K562 (cell line): ENCODE data around the gene PRKAR1B. TPM values are rescaled to one million over a fixed set of nuclear protein-coding genes. Genes with fewer than 3 reads are reported as not detected.

Source experiments
- ATF6 ChIP-seq: sonication (generic); formaldehyde crosslinking; IDR thresholded peaks from 2 replicates; pipeline ENCODE4 v1.4.0; 2020; ENCODE audit warnings: mild to moderate bottlenecking, missing genetic modification reagents
- CEBPG ChIP-seq, 3 experiments: fragments of 200-800 bp in 1 of 3; sonication (Bioruptor generic) in 1 of 3; sonication (generic) in 1 of 3; formaldehyde crosslinking in 1 of 3; IDR thresholded peaks in 2 of 3; conservative IDR thresholded peaks in 1 of 3; 2 replicates each; pipeline versions ENCODE4 v1.6.1 to v1.8.0; 2016 to 2022; ENCODE audit warnings: missing compliant biosample characterization in 2 of 3, missing genetic modification characterization in 2 of 3, mild to moderate bottlenecking in 1 of 3, missing genetic modification reagents in 1 of 3
- GATA2 ChIP-seq: sonication (generic); formaldehyde crosslinking; IDR thresholded peaks from 2 replicates; pipeline ENCODE4 v1.4.0; 2020; ENCODE audit warnings: mild to moderate bottlenecking, missing genetic modification reagents
- GTF3C2 ChIP-seq: IDR thresholded peaks from 3 replicates; pipeline ENCODE4 v1.6.1; 2011; ENCODE audit warnings: borderline replicate concordance, mild to moderate bottlenecking, moderate library complexity; ENCODE audit not compliant: insufficient read length; ENCODE audit errors: extremely low read depth
- KAT7 ChIP-seq: sonication (generic); formaldehyde crosslinking; IDR thresholded peaks from 2 replicates; pipeline ENCODE4 v1.8.0; 2022; ENCODE audit warnings: missing genetic modification reagents, mild to moderate bottlenecking, borderline replicate concordance
- KLF13 ChIP-seq: fragments of 450-650 bp; IDR thresholded peaks from 2 replicates; pipeline ENCODE4 v1.6.1; 2016; ENCODE audit warnings: missing genetic modification characterization, low read depth, mild to moderate bottlenecking, missing compliant biosample characterization, moderate library complexity, borderline replicate concordance
- MLLT1 ChIP-seq, 2 experiments: fragments of 450-650 bp; IDR thresholded peaks; 2 replicates each; pipeline ENCODE4 v1.6.1; 2016
- NFE2 ChIP-seq: IDR thresholded peaks from 2 replicates; pipeline ENCODE4 v1.6.1; 2014; ENCODE audit warnings: antibody characterized with exemption, low read depth
- NFXL1 ChIP-seq: fragments of 450-650 bp; formaldehyde crosslinking; IDR thresholded peaks from 2 replicates; pipeline ENCODE4 v1.4.0; 2021; ENCODE audit warnings: mild to moderate bottlenecking
- POLR3G ChIP-seq: IDR thresholded peaks from 2 replicates; pipeline ENCODE4 v1.6.1; 2011; ENCODE audit not compliant: insufficient read length, insufficient replicate concordance; ENCODE audit errors: extremely low read depth
- RBM15 ChIP-seq: fragments of 200-400 bp; formaldehyde crosslinking; IDR thresholded peaks from 2 replicates; pipeline ENCODE4 v1.6.1; 2018; ENCODE audit warnings: mild to moderate bottlenecking, low read length, moderate library complexity; ENCODE audit not compliant: insufficient read depth
- SFPQ ChIP-seq: fragments of 200-400 bp; formaldehyde crosslinking; IDR thresholded peaks from 2 replicates; pipeline ENCODE4 v1.6.1; 2017; ENCODE audit warnings: mild to moderate bottlenecking, low read depth, low read length, moderate library complexity
- STAG1 ChIP-seq: sonication (generic); formaldehyde crosslinking; IDR thresholded peaks from 2 replicates; pipeline ENCODE4 v1.5.0; 2020; ENCODE audit warnings: missing genetic modification reagents, borderline replicate concordance
- SUPT5H ChIP-seq: fragments of 450-650 bp; IDR thresholded peaks from 2 replicates; pipeline ENCODE4 v1.6.1; 2016
- TCFL5 ChIP-seq: fragments of 250-450 bp; sonication (Bioruptor Pico); conservative IDR thresholded peaks from 2 replicates; pipeline ENCODE4 v1.6.1; 2021; ENCODE audit warnings: mild to moderate bottlenecking, moderate library complexity, matching md5 sums
- TEAD4 ChIP-seq, 2 experiments: sonication (generic) in 1 of 2; formaldehyde crosslinking in 1 of 2; IDR thresholded peaks; 2 replicates each; pipeline versions ENCODE4 v1.6.1 to v1.8.0; 2012 to 2022; ENCODE audit warnings: borderline replicate concordance in 1 of 2, inconsistent platforms in 1 of 2, low read length in 1 of 2, mild to moderate bottlenecking in 1 of 2, missing genetic modification reagents in 1 of 2
- ZZZ3 ChIP-seq: fragments of 450-650 bp; IDR thresholded peaks from 2 replicates; pipeline ENCODE4 v1.6.1; 2016; ENCODE audit warnings: antibody characterized with exemption, mild to moderate bottlenecking, moderate library complexity
- polyA plus RNA-seq, 8 experiments: library from polyadenylated mRNA; depleted of rRNA in 4 of 8; stranded (reverse) in 5 of 8; unstranded in 3 of 8; fragments of >200 nt; fragmentation: Nextera tagmentation in 2 of 8; fragmentation: Illumina TruSeq in 1 of 8; extraction: Ambion mirVana in 2 of 8; extraction: Trizol in 1 of 8; gene quantifications; 2 replicates each; pipeline versions ENCODE4 v1.2.1 to v1.2.3, GENCODE V29; 2011 to 2014; ENCODE audit warnings: inconsistent platforms in 1 of 8, missing spikeins in 1 of 8
- total RNA-seq, 7 experiments: library from RNA; depleted of rRNA in 6 of 7; stranded (reverse); fragments of >200 nt in 6 of 7; fragmentation: Illumina TruSeq in 2 of 7; extraction: Trizol in 2 of 7; gene quantifications; 2 replicates each; pipeline versions ENCODE4 v1.2.1 to v1.2.3, GENCODE V29; 2011 to 2021; ENCODE audit warnings: low replicate concordance in 1 of 7

The PRKAR1B gene
- total and polyA plus RNA-seq, 9 of the 15 experiments (the other 6 are each of a cell fraction or from before 2014, with no cell fraction given), result 0.99 to 30.5 (median 12.7) TPM

- TF ChIP-seq SFPQ (no peak), ZZZ3 (no peak), KAT7 (CRISPR knock-in tag) (no peak; the same call in 1 of the 2 replicates), POLR3G (no peak), GATA2 (CRISPR knock-in tag) (peak; percentile 91), STAG1 (no peak), MLLT1 (IDR thresholded peaks at IDR 0.05) (peak in 1 of 2 experiments; percentile 92; a peak in 2 of 4 replicates), RBM15 (no peak), KLF13 (tag) (no peak), NFE2 (no peak), GTF3C2 (no peak), TEAD4 (IDR thresholded peaks at IDR 0.05; ENCODE audit: low read length) (peak; percentile 98), TEAD4 (CRISPR knock-in tag; IDR thresholded peaks at IDR 0.05; ENCODE audit: borderline replicate concordance) (no peak), ATF6 (CRISPR knock-in tag) (no peak), SUPT5H (no peak), NFXL1 (CRISPR knock-in tag) (no peak), CEBPG (CRISPR knock-in tag; IDR thresholded peaks at IDR 0.05) (no peak), CEBPG (tag; conservative IDR thresholded peaks at IDR 0.05 in 1 of 2, IDR thresholded peaks at IDR 0.05 in 1 of 2) (no peak), TCFL5 (CRISPR knock-in tag) (no peak)
These were observed 1.7 kb downstream of the PRKAR1B start (continued) for GRCh38 chr7:725223-726005.
